Endometrial microvascular endothelial cells (primary cell): ENCODE measurements around the gene KMT5C. TPM values are rescaled to one million over a fixed set of nuclear protein-coding genes. Genes with fewer than 3 reads are reported as not detected.

Experiments
- in situ Hi-C: cut with HindIII; loops from 2 replicates; pipeline ENCODE4 v1.10.0; 2017; ENCODE audit warnings: low sequenced_read_pairs, low pct_unique_long_range_greater_than_20kb; ENCODE audit errors: inconsistent ontology term
- total RNA-seq: library from RNA; depleted of rRNA; stranded (reverse); fragments of >200 nt; gene quantifications from one replicate; pipeline ENCODE4 v1.2.3, GENCODE V29; 2015; ENCODE audit errors: inconsistent ontology term

Gene KMT5C
- total RNA-seq, 1 donor from 2014 or later, result 4.3 TPM

DNA sequence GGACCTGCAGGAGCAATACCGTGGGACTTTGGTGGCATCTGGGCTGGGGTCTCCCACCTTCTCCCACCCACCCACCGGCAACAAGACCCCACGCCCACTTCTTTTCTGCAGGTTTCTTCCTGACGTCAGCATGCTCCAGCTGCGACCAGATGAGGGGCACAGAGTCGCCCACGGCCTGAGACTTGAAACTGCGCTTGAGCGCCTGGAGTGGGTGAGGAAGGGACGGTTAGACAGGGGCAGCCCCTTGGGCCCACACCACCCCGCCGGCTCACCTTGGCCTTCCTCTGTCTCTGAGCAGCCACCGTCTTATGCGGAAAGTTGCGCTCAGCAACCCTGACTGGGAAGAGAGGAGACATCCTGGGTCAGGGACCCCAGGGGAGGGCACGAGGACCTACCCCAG is 21.2 kb downstream of the KMT5C start:
- in situ Hi-C loops, result no loop called here

DNA sequence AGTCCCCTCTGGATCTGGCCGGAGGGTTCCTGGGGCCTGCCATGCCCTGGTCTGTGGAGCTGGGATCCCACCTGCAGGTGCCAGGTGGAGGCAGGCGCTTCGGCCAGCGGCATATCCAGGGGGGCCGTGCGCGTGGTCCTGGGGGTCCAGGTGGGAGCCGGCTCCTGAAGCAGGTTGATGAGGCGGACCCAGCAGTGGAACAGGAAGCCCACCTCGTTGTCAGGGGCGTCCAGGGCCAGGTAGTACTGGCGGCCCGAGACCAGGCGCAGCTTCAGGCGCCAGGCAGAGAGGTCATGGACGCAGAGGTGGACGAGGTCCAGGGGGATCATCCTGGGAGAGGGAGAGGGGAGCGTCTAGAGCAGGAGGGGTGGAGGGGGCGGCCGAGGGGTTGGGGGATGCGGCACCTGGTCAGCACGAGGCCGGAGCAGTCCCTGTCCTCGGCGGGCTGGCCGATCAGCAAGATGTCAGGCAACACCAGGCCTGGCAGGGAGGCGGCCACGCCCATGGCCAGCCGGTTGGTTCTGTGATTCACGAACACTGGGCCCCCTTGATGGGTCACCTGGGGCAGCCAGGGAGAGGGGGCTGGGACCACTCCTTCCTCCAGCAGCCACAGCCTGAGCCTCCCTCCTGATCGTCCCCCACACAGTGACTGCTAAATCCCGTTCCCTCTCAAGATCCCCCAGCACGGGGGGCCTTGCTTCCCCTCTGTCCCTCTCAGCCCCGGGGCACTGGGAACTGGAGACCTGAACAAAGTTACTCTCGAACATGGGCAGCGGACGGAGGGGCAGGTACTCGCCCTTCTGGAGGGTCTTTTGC is 22.7 kb downstream of the KMT5C start:
- in situ Hi-C loops, result no loop called here

DNA sequence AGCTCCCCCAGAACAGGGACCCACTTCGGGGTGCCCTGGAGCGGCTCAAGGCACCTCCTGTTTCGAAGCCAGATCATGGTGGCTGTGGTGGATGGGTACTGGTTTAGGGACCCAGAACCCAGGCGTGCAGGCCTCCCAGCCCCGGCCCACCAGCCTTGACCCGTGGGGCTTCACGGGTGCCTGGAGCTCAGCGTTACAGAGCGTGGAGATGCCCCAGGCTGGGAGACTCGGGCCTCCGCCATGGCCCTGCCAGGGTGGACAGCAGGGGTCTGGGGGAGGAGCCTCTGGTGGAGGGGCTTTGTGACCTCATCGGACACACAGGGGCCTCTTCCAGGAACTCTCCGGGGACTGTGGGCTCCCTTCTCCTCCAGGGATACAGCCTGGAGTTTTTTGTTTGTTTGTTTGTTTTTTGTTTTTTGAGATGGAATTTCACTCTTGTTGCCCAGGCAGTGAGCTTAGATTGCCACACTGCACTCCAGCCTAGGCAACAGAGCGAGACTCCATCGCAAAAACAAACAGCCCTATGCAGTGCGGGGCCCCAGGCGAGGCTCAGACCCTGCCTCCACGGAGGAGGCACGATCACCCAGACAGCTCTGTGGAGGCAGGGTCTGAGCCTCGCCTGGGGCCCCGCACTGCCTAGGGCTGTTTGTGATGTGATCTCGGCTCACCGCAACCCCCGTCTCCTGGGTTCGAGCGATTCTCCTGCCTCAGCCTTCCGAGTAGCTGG is 23.5 kb downstream of the KMT5C start, which contains the start of gene GARIN5B:
Gene GARIN5B, minus strand, starts transcription at position 271 of the 727 bp plus-strand sequence. Its CDS starts 194 bp downstream, at position 77.
- in situ Hi-C loops, result no loop called here

DNA sequence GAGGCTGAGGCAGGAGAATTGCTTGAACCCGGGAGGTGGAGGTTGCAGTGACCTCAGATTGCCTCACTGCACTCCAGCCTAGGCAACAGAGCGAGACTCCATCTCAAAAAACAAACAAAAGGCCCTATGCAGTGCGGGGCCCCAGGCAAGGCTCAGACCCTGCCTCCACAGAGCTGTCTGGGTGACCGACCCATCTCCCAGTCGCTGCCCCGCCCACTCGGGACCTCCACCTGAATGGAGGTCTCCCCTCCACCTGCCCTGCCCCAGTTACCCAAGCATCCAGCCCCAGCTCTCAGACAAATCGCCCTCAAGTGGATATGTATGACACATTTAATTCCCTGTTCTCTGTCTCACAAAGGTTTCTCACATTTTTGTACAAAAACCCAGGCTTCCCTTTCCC is 25.6 kb downstream of the KMT5C start:
- in situ Hi-C loops, result no loop called here

DNA sequence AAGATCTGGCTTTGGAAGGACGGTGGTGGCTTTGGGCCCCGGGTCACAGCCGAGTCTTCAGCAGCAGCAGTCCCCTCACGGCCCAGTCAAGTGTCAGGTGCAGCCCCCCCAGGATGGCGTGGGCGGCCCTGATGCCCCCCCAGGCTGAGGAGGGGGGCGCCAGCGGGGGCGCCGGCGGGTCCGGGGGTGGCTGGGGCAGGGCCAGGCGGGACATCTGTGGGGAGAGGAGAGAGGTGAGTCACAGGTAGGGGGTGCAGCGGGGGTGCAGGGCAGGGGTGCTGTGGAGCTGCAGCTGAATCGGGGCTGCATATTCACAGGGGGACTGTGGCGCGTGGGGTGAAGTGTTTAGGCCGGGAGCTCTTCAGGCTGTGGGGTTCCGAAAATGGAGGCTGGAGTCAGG is 26.3 kb downstream of the KMT5C start:
- in situ Hi-C loops, result no loop called here

DNA sequence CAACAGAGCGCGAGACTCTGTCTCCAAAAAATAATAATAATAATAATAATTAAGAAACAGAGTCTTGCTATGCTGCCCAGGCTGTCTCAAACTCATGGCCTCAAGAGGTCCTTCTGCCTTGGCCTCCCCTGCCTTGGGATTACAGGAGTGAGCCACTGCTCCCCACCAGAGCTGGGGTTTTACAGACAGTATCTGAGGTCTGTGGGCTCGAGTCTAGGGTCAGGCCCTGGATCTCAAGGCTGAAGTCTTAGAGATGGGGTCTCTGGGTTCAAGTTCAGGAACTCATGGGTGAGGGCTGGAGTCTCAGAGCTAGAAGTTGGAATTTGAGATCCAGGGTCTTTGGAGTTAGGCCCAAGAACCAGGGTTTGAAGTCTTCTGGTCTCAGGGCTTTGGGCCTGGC is 27.1 kb downstream of the KMT5C start:
- in situ Hi-C loops, result no loop called here

DNA sequence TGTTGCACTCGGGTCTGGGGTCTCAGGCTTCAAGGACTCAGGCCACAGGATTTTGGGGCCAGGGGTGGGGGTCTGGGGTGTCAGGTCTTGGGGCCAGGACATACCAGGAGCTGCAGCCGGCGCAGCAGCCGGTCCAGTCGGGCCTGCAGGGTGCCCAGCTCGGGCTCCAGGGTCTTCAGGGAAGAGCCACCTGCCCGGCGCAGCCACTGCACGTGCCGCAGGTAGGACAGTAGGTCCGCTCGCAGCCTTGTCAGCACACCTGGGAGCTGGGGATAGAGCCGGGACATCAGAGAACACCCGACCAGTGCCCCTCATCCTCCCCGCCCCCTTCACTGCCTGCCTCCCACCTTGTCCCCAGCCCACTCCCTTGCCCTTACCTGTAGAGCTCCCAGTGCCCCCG is 28.4 kb downstream of the KMT5C start:
- in situ Hi-C loops, result no loop called here

DNA sequence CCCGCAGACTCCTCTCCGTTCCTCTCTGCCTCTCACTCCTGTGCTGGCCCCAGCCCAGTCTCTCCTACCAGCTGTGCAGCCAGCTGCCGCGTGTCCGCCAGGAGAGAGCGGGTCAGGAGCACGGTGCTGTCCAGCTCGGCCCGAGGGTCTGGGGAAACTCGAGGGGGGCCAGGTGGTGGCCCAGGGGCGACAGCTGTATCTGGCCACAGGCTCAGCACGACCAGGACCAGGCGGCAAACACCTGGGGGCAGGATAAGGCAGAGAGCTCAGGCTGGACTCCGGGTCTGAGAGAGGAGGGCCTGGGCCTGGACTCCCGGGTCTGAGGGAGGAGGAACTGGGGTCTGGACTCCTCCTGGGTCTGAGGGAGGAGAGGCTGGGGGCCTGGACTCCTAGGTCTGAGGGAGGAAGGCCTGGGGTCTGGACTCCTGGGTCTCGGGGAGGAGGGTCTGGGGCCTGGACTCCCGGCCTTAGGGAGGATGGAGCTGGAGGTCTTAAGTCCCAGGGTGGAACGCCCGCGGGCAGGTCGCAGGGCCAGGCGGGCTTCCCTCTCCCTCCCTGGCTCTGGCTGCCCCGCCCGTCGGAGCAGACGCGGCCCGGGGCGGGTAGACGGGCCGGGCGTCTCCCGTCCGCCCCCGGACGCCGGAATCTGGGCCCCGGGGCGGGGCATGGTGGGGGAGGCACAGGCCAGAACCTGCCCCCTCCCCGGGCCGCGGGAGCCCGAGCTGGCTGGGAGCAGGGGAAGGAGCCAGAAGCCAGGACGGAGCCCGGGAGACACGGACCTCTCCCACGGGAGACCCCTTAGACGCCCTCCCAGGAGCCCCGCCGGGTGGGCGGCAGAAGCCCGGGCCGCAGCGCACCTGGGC is 29.3 kb downstream of the KMT5C start:
- in situ Hi-C loops, result no loop called here

DNA sequence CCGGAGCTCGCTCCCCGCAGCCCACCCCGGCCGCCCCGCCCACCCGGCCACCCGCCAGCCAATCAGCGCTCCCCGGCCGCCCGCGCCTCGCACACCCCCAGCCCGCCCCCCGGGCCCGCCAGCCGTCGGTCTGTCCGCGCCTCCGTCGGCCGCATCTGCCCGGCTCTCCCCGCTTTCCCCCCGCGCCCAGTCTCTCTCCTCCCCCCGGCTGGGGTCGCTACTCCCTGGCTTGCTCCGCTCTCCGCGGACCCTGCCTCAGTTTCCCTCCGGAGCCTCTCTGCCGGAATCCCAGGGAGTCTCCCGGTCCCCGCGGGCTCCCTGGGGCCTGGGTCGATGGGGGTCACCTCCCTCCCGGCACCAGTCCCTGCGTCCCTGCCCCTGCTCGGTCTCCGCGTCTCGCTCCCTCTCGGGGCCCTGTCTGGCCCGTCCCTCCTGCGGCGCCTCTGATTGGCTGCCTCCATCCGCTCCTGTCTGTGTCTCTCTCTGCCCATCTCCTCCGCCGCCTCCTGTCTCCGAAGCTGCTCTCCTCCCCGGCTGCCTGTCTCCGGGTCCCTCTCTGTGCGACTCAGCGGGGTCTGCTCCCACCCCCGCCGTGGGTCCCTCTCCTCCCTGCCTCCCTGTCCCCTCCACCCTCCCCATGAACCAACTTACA is 30.1 kb downstream of the KMT5C start:
- in situ Hi-C loops, result no loop called here

DNA sequence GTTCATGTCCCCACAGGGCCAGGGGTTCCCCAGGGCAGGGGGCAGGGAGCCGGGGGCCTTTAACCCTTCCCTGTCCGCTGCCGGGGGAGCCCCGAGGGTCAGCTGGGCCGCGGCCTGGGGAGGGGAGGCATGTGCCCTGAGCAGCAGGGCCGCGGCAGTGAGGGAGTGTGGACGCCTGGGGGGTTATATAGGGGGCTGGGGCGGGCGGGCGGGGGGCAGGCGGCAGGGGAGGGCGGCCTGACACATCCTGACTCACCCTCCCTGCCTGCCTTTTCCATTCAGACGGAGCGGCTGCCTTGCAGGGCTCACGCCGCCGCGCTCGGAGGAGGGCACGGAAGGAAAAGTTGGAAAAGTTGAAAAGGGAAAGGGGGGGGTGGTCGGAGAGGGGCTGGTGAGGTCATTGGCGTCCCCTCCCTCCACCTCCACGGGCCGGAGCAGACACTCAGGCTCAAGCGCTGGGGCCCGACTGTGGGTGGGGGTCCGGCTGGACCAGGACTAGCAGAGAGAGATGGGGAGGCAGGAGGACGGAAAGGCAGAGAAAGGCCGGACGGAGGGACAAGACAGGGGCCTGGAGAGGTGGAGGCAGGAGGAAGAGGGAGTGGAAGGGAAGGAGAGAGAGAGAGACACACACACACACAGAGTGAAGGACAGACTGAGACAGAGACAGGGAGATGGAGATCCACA is 30.8 kb downstream of the KMT5C start, which contains the start of gene IL11:
Gene IL11, minus strand, starts transcription at position 159 of the 684 bp plus-strand sequence. Its CDS starts 153 bp downstream, at position 6.
- in situ Hi-C loops, result no loop called here

DNA sequence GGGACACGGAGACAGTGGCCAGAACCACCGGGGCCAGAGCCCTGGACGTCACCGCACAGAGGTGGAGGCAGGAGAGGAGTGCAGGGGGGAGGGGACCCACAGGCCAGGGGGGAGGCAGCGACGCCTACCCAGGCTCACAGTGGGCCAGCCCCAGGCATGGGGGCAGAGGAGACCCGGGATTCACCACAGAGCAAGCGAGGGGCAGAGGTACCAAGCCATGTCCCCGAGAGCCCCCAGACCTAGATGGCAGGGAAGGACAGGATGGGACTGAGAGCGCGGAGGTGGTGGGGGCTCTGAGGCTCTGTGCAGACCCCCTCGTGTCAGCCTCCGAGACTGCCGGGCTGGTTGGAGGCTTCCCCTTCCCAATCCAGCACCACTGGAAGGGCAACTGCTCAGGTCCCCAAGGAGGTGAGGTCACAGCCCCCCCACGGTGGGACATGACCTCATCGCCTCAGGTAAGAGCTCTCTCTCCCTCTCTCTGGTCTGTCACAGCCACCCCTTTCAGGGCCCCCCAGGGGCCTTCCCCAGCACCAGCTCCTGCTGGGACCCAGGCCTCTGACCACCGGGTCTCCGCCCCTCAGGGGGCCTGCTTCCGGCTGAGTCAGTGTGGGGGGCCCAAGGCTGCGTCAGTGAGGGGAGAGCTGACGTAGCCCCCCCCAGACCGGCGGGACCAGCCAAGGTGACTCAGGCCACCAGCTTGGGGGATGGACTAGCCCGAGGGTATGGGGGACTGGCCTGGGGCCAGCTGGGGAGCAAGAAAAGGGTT is 32.8 kb downstream of the KMT5C start:
- in situ Hi-C loops, result no loop called here

DNA sequence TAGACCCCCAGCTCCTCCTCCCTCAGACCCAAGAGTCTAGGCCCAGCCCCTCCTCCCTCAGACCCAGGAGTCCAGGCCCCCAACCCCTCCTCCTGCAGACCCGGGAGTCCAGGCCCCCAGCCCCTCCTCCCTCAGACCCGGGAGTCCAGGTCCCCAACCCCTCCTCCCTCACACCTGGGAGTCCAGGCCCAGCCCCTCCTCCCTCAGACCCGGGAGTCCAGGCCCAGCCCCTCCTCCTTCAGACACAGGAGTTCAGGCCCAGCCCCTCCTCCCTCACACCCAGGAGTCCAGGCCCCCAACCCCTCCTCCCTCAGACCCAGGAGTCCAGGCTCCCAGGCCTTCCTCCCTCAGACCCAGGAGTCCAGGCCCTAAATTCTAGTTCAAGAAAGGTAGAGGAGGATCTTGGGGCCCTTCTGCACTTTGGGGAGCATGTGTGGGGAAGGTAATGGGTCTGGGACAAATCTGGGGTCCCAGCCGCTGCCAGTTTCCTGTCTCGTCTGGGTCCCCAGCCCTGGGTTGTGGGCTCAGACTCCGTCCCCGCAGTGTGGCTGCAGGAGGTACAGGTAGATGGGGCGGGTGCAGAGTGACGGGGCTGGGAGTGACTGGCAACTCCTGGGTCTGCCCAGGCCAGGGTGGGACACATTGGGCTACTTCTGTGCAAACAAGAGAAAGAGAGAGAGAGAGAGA is 33.8 kb downstream of the KMT5C start:
- in situ Hi-C loops, result no loop called here

DNA sequence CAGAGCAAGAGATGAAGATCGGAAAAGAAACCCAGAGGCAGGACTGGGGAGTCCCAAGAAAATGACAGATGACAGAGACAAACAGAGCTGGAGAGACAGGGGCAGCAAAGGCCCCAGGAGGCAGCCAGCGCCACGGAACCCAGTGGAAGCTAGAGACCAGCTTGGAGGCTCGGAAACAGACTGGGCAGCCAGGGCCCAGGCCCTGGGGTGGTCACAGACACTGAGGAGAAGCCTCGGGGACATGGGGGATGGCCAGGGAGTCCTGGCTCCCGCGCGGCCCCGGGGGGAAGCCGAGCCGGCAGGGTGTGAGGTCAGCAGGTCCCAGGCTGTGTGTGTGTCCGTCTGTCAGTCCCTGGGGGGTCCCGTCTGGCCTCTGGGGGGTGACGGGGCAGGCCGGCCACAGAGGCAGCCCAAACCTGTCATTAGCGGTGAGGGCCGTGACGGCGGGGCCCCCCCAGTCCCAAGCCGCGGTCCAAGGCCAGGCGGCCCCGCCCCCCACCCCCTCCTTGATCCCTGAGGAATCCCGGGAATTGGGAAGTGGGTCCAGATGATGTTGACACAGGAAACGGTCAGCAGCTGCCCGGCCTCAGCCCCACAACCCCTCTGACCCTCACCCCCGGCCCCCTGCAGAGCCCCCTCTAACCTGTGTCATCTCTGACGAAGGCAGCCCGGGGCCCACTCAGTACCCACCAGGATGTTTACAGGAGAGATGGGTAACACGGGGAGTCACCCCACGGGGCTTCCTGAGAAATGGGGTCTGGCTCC is 34.5 kb downstream of the KMT5C start:
- in situ Hi-C loops, result no loop called here

DNA sequence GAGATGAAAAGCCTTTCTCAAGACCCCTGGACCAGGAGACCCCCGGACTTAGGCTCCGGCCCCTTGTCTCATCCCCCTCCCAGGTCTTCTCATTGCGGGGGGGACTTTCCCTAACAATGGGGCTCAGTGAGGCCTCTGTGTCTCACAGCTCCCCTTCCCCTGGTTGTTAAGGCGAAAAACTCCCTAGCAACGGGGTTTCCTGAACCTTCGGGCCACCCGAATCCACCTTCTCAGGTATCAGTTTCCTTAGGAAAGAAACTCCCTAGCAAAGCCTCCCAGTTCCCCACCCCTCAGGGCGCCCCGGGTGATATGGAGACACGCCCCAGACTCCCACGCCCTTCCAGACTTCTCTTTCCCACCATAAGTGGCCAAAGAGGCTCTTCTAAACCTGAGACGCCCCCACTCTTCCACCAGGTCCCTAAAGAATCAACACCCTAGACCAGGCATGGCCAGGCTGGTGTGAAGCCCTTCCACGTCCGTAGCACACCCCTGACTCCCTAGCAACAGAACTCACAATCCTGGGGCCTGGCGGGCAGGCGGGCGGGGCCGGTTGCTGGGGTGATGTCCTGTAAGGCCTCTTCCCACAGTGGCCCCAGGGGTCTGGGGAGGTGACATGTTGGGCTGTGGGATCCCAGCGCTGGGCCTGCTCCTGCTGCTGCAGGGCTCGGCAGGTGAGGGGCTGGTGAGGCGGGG is 36.7 kb downstream of the KMT5C start, which contains the start of gene TMEM190:
Gene TMEM190, plus strand, starts transcription at position 586 of the 693 bp plus-strand sequence. Its CDS starts 28 bp downstream, at position 614.
- in situ Hi-C loops, result no loop called here

DNA sequence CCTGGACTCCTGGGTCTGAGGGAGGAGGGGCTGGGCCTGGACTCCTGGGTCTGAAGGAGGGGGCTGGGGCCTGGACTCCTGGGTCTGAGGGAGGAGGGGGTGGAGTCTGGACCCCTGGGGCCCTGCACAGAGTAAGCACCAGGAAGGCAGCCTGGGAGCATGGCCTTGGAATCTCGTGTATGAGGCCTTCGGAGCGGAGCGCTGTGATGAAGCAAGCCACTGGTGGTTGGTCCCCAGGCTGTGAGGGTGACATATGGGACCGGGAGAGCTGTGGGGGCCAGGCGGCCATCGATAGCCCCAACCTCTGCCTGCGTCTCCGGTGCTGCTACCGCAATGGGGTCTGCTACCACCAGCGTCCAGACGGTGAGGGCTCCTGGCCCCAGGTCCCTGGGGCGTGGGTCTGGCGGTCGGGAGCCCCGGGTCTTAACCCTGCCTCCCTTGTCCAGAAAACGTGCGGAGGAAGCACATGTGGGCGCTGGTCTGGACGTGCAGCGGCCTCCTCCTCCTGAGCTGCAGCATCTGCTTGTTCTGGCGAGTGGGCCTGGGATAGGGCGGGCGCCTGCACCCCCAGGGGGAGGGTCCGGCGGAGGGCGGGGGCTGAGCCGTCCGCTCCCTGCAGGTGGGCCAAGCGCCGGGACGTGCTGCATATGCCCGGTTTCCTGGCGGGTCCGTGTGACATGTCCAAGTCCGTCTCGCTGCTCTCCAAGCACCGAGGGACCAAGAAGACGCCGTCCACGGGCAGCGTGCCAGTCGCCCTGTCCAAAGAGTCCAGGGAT is 37.9 kb downstream of the KMT5C start:
- in situ Hi-C loops, result no loop called here
